ENCODE results near the gene CHST11. TPM values are rescaled to one million over a fixed set of nuclear protein-coding genes. Genes with fewer than 3 reads are reported as not detected.

The CHST11 gene
- total RNA-seq, 4 donors from 2014 or later: 5.7 to 15.7 (median 7.1) TPM

GRCh38 chr12:104738331-104738730 lies 281.6 kb downstream of the CHST11 start:
- no peaks in the 10 kb centered on the region for H3K27me3 ChIP-seq
- TF ChIP-seq EP300 (IDR thresholded peaks at IDR 0.05) (no peak), POLR2A (IDR thresholded peaks at IDR 0.05; ENCODE audit: low read depth) (no peak), CTCF (IDR thresholded peaks at IDR 0.05) (no peak), POLR2AphosphoS5 (IDR thresholded peaks at IDR 0.05) (no peak)
- intact Hi-C loops (cut with DNase I): no loop called here
- H3K4me1 ChIP-seq: peaks cover 3 to 15% (median 11%) of the 10 kb centered on the region in 4 donors
- H3K4me3 ChIP-seq: no peak overlapping the region
- no peaks in the 10 kb centered on the region for H3K9me3 ChIP-seq
- 86% methylated on average over 8 of the region's 8 CpGs for WGBS
- no peak overlapping the region for H3K27ac ChIP-seq (replicated peaks in 1 of 4)
- DNase-seq (ENCODE audit: extremely low spot score): no peak
- H3K36me3 ChIP-seq: no peaks in the 10 kb centered on the region

GRCh38 chr12:104738776-104739642 lies 282.3 kb downstream of the CHST11 start:
- DNase-seq (ENCODE audit: extremely low spot score): no peak
- Histone ChIP-seq H3K4me1 (peaks cover 3 to 15% (median 11%) of the 10 kb centered on the region in 4 donors), H3K36me3 (no peaks in the 10 kb centered on the region), H3K4me3 (no peak overlapping the region), H3K27me3 (no peaks in the 10 kb centered on the region), H3K9me3 (no peaks in the 10 kb centered on the region), H3K27ac (replicated peaks in 1 of 4) (no peak overlapping the region)
- intact Hi-C loops (cut with DNase I): no loop called here
- no peak for TF ChIP-seq POLR2AphosphoS5 (IDR thresholded peaks at IDR 0.05)
- TF ChIP-seq EP300 (IDR thresholded peaks at IDR 0.05): no peak
- TF ChIP-seq CTCF (IDR thresholded peaks at IDR 0.05): no peak
- no peak for TF ChIP-seq POLR2A (IDR thresholded peaks at IDR 0.05; ENCODE audit: low read depth)
- 98% methylated on average over 13 of the region's 14 CpGs for WGBS

GRCh38 chr12:104740668-104741067 lies 283.9 kb downstream of the CHST11 start:
- no peak overlapping the region for H3K4me3 ChIP-seq
- intact Hi-C loops (cut with DNase I): no loop called here
- peaks cover 3 to 12% (median 11%) of the 10 kb centered on the region in 4 donors for H3K4me1 ChIP-seq
- peak in 1 of 2 donors; percentile 5 for TF ChIP-seq POLR2AphosphoS5 (IDR thresholded peaks at IDR 0.05)
- no peak for TF ChIP-seq POLR2A (IDR thresholded peaks at IDR 0.05; ENCODE audit: low read depth)
- no peaks in the 10 kb centered on the region for H3K36me3 ChIP-seq
- WGBS: 81% methylated on average over 6 of the region's 6 CpGs
- no peaks in the 10 kb centered on the region for H3K9me3 ChIP-seq
- DNase-seq (ENCODE audit: extremely low spot score): no peak
- no peak overlapping the region for H3K27ac ChIP-seq (replicated peaks in 1 of 4)
- no peaks in the 10 kb centered on the region for H3K27me3 ChIP-seq

- intact Hi-C loops (cut with DNase I): no loop called here
- Histone ChIP-seq H3K4me1 (peaks cover 3 to 10% (median 9%) of the 10 kb centered on the region in 4 donors), H3K9me3 (no peaks in the 10 kb centered on the region), H3K4me3 (no peak overlapping the region), H3K27me3 (no peaks in the 10 kb centered on the region), H3K36me3 (no peaks in the 10 kb centered on the region), H3K27ac (replicated peaks in 1 of 4) (no peak overlapping the region)
- no peak for DNase-seq (ENCODE audit: extremely low spot score)
- WGBS: 91% methylated on average over 5 of the region's 5 CpGs
- TF ChIP-seq CTCF (IDR thresholded peaks at IDR 0.05) (no peak), POLR2A (IDR thresholded peaks at IDR 0.05; ENCODE audit: low read depth) (no peak), POLR2AphosphoS5 (IDR thresholded peaks at IDR 0.05) (no peak), EP300 (IDR thresholded peaks at IDR 0.05) (no peak)
Observed at GRCh38 chr12:104741077-104741476, 284.3 kb downstream of the CHST11 start.

- no peaks in the 10 kb centered on the region for H3K9me3 ChIP-seq
- DNase-seq (ENCODE audit: extremely low spot score): no peak
- WGBS: 95% methylated on average over 15 of the region's 15 CpGs
- H3K4me3 ChIP-seq: no peak overlapping the region
- H3K36me3 ChIP-seq: no peaks in the 10 kb centered on the region
- TF ChIP-seq EP300 (IDR thresholded peaks at IDR 0.05) (no peak), CTCF (IDR thresholded peaks at IDR 0.05) (no peak), POLR2A (IDR thresholded peaks at IDR 0.05; ENCODE audit: low read depth) (no peak), POLR2AphosphoS5 (IDR thresholded peaks at IDR 0.05) (no peak)
- no peaks in the 10 kb centered on the region for H3K27me3 ChIP-seq
- no peak overlapping the region for H3K27ac ChIP-seq (replicated peaks in 1 of 4)
- H3K4me1 ChIP-seq: peaks cover 3 to 12% (median 9%) of the 10 kb centered on the region in 4 donors
- intact Hi-C loops (cut with DNase I): no loop called here
Observed at GRCh38 chr12:104741497-104742367, 285.0 kb downstream of the CHST11 start.

All from esophagus muscularis mucosa (tissue), 4 donors.